GM19239 (cell line): ENCODE data around the gene C5orf15.

ENCODE experiments used
- DNase-seq: peaks from one replicate; pipeline ENCODE4 v3.0.0; 2011; ENCODE audit warnings: low spot score; ENCODE audit not compliant: insufficient read length
- FAIRE-seq: peaks from 2 replicates; lab custom pipeline; 2011; peaks lifted over from hg19 to GRCh38; lab: Jason Lieb, UNC

The C5orf15 gene

GRCh38 chr5:133927300-133928180, 40.9 kb downstream of the C5orf15 start:
- no peak for FAIRE-seq
- DNase-seq: no peak

GRCh38 chr5:133926489-133927299, 41.7 kb downstream of the C5orf15 start:
- DNase-seq: no peak
- no peak for FAIRE-seq

- FAIRE-seq: no peak
- no peak for DNase-seq
These were observed 42.4 kb downstream of the C5orf15 start for GRCh38 chr5:133925866-133926488.

- FAIRE-seq (no peak), DNase-seq (no peak)
These were observed 43.2 kb downstream of the C5orf15 start for GRCh38 chr5:133925269-133925668.

- DNase-seq: no peak
- no peak for FAIRE-seq
These were observed 44.1 kb downstream of the C5orf15 start for GRCh38 chr5:133924221-133924920.

GRCh38 chr5:133921979-133922378, 46.4 kb downstream of the C5orf15 start:
- DNase-seq: no peak
- no peak for FAIRE-seq

GRCh38 chr5:133921069-133921468, 47.4 kb downstream of the C5orf15 start:
- no peak for FAIRE-seq
- DNase-seq: no peak

GRCh38 chr5:133919148-133920136, 49.0 kb downstream of the C5orf15 start:
- FAIRE-seq: no peak
- DNase-seq: no peak

- no peak for FAIRE-seq
These were observed 49.7 kb downstream of the C5orf15 start for GRCh38 chr5:133918731-133919130.

GRCh38 chr5:133918316-133918715, 50.1 kb downstream of the C5orf15 start:
- no peak for FAIRE-seq

More at GRCh38 chr5:133918731-133919130, 49.7 kb downstream of the C5orf15 start:
- no peak for DNase-seq

GRCh38 chr5:133917785-133918184, 50.6 kb downstream of the C5orf15 start:
- DNase-seq (no peak), FAIRE-seq (no peak)

More at GRCh38 chr5:133918316-133918715, 50.1 kb downstream of the C5orf15 start:
- no peak for DNase-seq

- no peak for DNase-seq
- no peak for FAIRE-seq
These were observed 51.5 kb downstream of the C5orf15 start for GRCh38 chr5:133916914-133917313.

GRCh38 chr5:133916479-133916878, 51.9 kb downstream of the C5orf15 start:
- no peak for DNase-seq
- no peak for FAIRE-seq

- FAIRE-seq (no peak), DNase-seq (no peak)
These were observed 54.0 kb downstream of the C5orf15 start for GRCh38 chr5:133914434-133914833.

GRCh38 chr5:133913413-133914155, 54.8 kb downstream of the C5orf15 start:
- no peak for DNase-seq
- FAIRE-seq: no peak

- FAIRE-seq: no peak
- DNase-seq: no peak
These were observed 55.5 kb downstream of the C5orf15 start for GRCh38 chr5:133912951-133913350.

GRCh38 chr5:133910571-133910970, 57.9 kb downstream of the C5orf15 start:
- no peak for DNase-seq
- FAIRE-seq: no peak

- no peak for DNase-seq
- FAIRE-seq: no peak
These were observed 58.8 kb downstream of the C5orf15 start for GRCh38 chr5:133909603-133910002.
